Vagina (tissue), 2 donors: Measurements from ENCODE around the gene PPM1D. TPM values are rescaled to one million over a fixed set of nuclear protein-coding genes. Genes with fewer than 3 reads are reported as not detected.

Experiments used
- DNase-seq, 2 donors: peaks; one replicate each; pipeline ENCODE4 v3.0.0-alpha.2; 2017; ENCODE audit errors: extremely low spot score in 2 of 2
- H3K27ac ChIP-seq: fragments of 200-600 bp; sonication (generic); one replicate; pipeline ENCODE4 v1.5.1; 2019
- H3K27me3 ChIP-seq: fragments of 200-600 bp; sonication (generic); one replicate; pipeline ENCODE4 v1.5.1; 2019
- H3K36me3 ChIP-seq, 2 donors: fragments of 200-600 bp; sonication (generic); one replicate each; pipeline ENCODE4 v1.5.1; 2017 to 2019
- H3K4me1 ChIP-seq: fragments of 200-600 bp; sonication (generic); one replicate; pipeline ENCODE4 v1.5.1; 2019
- H3K4me3 ChIP-seq, 2 donors: fragments of 200-600 bp; sonication (generic); 1 replicate in 1 of 2; 2 replicates in 1 of 2; pipeline ENCODE4 v1.5.1; 2016 to 2019
- H3K9me3 ChIP-seq: fragments of 200-600 bp; sonication (generic); one replicate; pipeline ENCODE4 v1.5.1; 2019
- POLR2A ChIP-seq, 2 donors: fragments of 450-650 bp; IDR thresholded peaks; one replicate each; pipeline ENCODE4 v1.6.1; 2017; ENCODE audit warnings: antibody characterized with exemption in 2 of 2, mild to moderate bottlenecking in 2 of 2, moderate library complexity in 2 of 2
- POLR2AphosphoS5 ChIP-seq, 2 donors: sonication (generic); formaldehyde crosslinking; IDR thresholded peaks; one replicate each; pipeline ENCODE4 v1.9.0; 2017; ENCODE audit warnings: antibody characterized with exemption in 2 of 2, mild to moderate bottlenecking in 2 of 2, low read depth in 1 of 2; ENCODE audit not compliant: insufficient read depth in 1 of 2
- intact Hi-C: fragments of 100-400 bp; cut with DNase I; formaldehyde crosslinking; loops from one replicate; pipeline ENCODE4 v1.15.1; 2023
- total RNA-seq: library from RNA; depleted of rRNA; stranded (reverse); fragments of >200 nt; gene quantifications from one replicate; pipeline ENCODE4 v1.2.3, GENCODE V29; 2016
- TF ChIP-seq, protein P1 (sequence below), 3 experiments: fragments of 450-650 bp in 2 of 3; fragments of 200-600 bp in 1 of 3; sonication (generic) in 1 of 3; IDR thresholded peaks; one replicate each; pipeline ENCODE4 v1.5.1; 2017 to 2019; ENCODE audit warnings: antibody characterized with exemption in 3 of 3, mild to moderate bottlenecking in 2 of 3, moderate library complexity in 2 of 3

The PPM1D gene
- total RNA-seq, 1 donor from 2014 or later = 9.8 TPM

DNA sequence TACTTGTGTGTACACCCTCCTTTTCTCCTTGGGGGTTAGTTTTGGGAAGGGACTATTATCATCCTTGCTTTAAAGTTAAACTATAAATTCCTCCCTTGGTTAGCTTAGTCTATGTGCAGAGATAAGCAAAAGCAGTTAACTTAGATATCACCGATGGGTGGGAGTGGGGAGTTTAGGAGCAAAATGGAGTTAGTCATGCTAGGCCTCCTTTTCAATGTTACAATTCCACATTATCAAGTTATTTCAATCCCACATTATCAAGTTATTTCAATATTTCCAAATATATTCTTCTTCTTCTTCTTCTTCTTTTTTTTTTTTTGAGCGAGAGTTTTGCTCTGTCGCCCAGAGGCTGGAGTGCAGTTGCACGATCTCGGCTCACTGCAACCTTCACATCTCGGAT lies 76.0 kb downstream of the PPM1D start:
- intact Hi-C loops = no loop called here
- H3K27ac ChIP-seq = no peak overlapping the region
- no peak for DNase-seq

GRCh38 chr17:60676758-60677307 lies 76.8 kb downstream of the PPM1D start:
- H3K27me3 ChIP-seq = no peaks in the 10 kb centered on the region
- H3K36me3 ChIP-seq = peaks cover 0 to 3% of the 10 kb centered on the region in 2 donors
- H3K27ac ChIP-seq = peak overlapping the region; percentile 90
- peak overlapping the region; percentile 73 to 99 for H3K4me3 ChIP-seq
- H3K4me1 ChIP-seq = peaks cover 15% of the 10 kb centered on the region
- TF ChIP-seq POLR2A (IDR thresholded peaks at IDR 0.05) = peak in 1 of 2 donors; percentile 7
- no peak for TF ChIP-seq POLR2AphosphoS5 (IDR thresholded peaks at IDR 0.05; ENCODE audit: insufficient read depth in 1 of 2, low read depth in 1 of 2)
- DNase-seq = no peak
- H3K9me3 ChIP-seq = no peaks in the 10 kb centered on the region
- intact Hi-C loops = no loop called here

More for the DNA sequence above, 76.0 kb downstream of the PPM1D start:
- no peaks in the 10 kb centered on the region for H3K27me3 ChIP-seq
- TF ChIP-seq, protein P1, sequence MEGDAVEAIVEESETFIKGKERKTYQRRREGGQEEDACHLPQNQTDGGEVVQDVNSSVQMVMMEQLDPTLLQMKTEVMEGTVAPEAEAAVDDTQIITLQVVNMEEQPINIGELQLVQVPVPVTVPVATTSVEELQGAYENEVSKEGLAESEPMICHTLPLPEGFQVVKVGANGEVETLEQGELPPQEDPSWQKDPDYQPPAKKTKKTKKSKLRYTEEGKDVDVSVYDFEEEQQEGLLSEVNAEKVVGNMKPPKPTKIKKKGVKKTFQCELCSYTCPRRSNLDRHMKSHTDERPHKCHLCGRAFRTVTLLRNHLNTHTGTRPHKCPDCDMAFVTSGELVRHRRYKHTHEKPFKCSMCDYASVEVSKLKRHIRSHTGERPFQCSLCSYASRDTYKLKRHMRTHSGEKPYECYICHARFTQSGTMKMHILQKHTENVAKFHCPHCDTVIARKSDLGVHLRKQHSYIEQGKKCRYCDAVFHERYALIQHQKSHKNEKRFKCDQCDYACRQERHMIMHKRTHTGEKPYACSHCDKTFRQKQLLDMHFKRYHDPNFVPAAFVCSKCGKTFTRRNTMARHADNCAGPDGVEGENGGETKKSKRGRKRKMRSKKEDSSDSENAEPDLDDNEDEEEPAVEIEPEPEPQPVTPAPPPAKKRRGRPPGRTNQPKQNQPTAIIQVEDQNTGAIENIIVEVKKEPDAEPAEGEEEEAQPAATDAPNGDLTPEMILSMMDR (IDR thresholded peaks at IDR 0.05) = no peak
- TF ChIP-seq POLR2AphosphoS5 (IDR thresholded peaks at IDR 0.05; ENCODE audit: insufficient read depth in 1 of 2, low read depth in 1 of 2) (no peak), POLR2A (IDR thresholded peaks at IDR 0.05) (no peak)
- H3K9me3 ChIP-seq = no peaks in the 10 kb centered on the region
- H3K36me3 ChIP-seq = peaks cover 0 to 3% of the 10 kb centered on the region in 2 donors
- H3K4me1 ChIP-seq = peaks cover 15% of the 10 kb centered on the region
- no peak overlapping the region for H3K4me3 ChIP-seq

GRCh38 chr17:60677308-60678117 lies 77.5 kb downstream of the PPM1D start, which contains the start of gene BCAS3:
Gene BCAS3 (plus strand): TSS chr17:60677851.
- Histone ChIP-seq H3K9me3 (no peaks in the 10 kb centered on the region), H3K36me3 (peaks cover 0 to 3% of the 10 kb centered on the region in 2 donors), H3K4me1 (peaks cover 15% of the 10 kb centered on the region), H3K27me3 (no peaks in the 10 kb centered on the region), H3K4me3 (peak within 1 kb of the TSS; percentile 73 to 99), H3K27ac (peak within 1 kb of the TSS; percentile 90)
- peak; percentile 99 for DNase-seq
- TF ChIP-seq, protein P1 (IDR thresholded peaks at IDR 0.05) = no peak
- TF ChIP-seq POLR2A (IDR thresholded peaks at IDR 0.05) (peak in 1 of 2 donors; percentile 78), POLR2AphosphoS5 (IDR thresholded peaks at IDR 0.05; ENCODE audit: insufficient read depth in 1 of 2, low read depth in 1 of 2) (peak; percentile 87 to 95)
- intact Hi-C loops = no loop called here

DNA sequence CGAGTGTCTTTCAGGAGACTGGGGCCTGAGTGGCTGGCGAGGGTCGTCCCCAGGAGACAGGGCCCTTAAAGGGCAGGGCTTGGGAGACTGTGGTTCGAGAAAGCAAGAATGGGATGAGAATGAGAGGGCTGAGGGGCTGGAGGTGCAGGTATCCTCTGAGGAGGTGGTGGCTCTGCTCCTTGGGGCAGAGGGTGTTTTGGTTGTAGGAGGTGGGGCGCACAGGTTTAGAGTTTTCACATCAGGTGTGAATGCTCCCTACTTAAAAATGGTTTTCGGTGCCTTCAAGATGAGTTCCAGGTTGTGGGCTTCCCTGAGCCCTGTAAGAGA lies 78.1 kb downstream of the PPM1D start:
- H3K4me1 ChIP-seq = peaks cover 15% of the 10 kb centered on the region
- no peak for TF ChIP-seq POLR2A (IDR thresholded peaks at IDR 0.05)
- TF ChIP-seq, protein P1 (IDR thresholded peaks at IDR 0.05) = no peak
- no peak for TF ChIP-seq POLR2AphosphoS5 (IDR thresholded peaks at IDR 0.05; ENCODE audit: insufficient read depth in 1 of 2, low read depth in 1 of 2)
- DNase-seq = no peak
- H3K27me3 ChIP-seq = no peaks in the 10 kb centered on the region
- peaks cover 0 to 3% of the 10 kb centered on the region in 2 donors for H3K36me3 ChIP-seq
- intact Hi-C loops = no loop called here
- H3K27ac ChIP-seq = peak overlapping the region; percentile 90
- no peaks in the 10 kb centered on the region for H3K9me3 ChIP-seq
- H3K4me3 ChIP-seq = peak overlapping the region; percentile 73 to 99

DNA sequence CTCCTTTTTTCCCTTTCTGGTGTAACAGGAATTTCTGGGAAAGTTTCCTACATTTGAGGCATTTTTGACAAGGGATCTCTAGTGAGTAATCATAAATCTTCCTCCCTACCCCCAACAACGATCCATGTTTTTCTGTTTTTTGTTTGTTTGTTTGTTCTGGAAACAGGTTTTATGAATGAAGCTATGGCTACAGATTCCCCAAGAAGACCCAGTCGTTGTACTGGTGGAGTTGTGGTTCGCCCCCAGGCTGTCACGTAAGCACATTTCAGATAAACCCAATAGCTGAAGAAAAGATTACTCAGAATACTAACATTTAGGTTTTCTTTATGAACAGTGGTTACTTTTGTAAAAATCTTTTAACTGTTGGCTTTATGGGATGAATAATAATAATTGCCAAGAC lies 79.3 kb downstream of the PPM1D start:
- Histone ChIP-seq H3K36me3 (peaks cover 0 to 3% of the 10 kb centered on the region in 2 donors), H3K27me3 (no peaks in the 10 kb centered on the region), H3K9me3 (no peaks in the 10 kb centered on the region), H3K27ac (no peak overlapping the region), H3K4me1 (peaks cover 15% of the 10 kb centered on the region), H3K4me3 (no peak overlapping the region)
- intact Hi-C loops = no loop called here
- DNase-seq = no peak
- no peak for TF ChIP-seq POLR2A (IDR thresholded peaks at IDR 0.05)
- TF ChIP-seq POLR2AphosphoS5 (IDR thresholded peaks at IDR 0.05; ENCODE audit: insufficient read depth in 1 of 2, low read depth in 1 of 2) = no peak
- TF ChIP-seq, protein P1 (IDR thresholded peaks at IDR 0.05) = no peak
